ENCODE measurements around the gene CYP26A1.

Gene CYP26A1

GRCh38 chr10:93060887-93061593, 12.7 kb upstream of the CYP26A1 start:
- peaks cover 19 to 29% of the 10 kb centered on the region in 2 donors for H3K36me3 Mint-ChIP-seq
- H3K27me3 Mint-ChIP-seq: peaks cover 43 to 58% of the 10 kb centered on the region in 2 donors
- no peak for ATAC-seq (replicated peaks)
- peak overlapping the region; percentile 87 to 92 for H3K4me3 Mint-ChIP-seq
- no peaks in the 10 kb centered on the region for H3K9me3 Mint-ChIP-seq
- peaks cover 23 to 37% of the 10 kb centered on the region in 2 donors for H3K4me1 Mint-ChIP-seq
- H3K27ac Mint-ChIP-seq: peak overlapping the region; percentile 80
- DNase-seq: no peak

GRCh38 chr10:93061594-93062513, 11.8 kb upstream of the CYP26A1 start:
- Mint-ChIP-seq H3K4me1 (peaks cover 23 to 37% of the 10 kb centered on the region in 2 donors), H3K27me3 (peaks cover 50 to 64% of the 10 kb centered on the region in 2 donors), H3K27ac (peak overlapping the region; percentile 87), H3K36me3 (peaks cover 19 to 28% of the 10 kb centered on the region in 2 donors), H3K9me3 (no peaks in the 10 kb centered on the region), H3K4me3 (peak overlapping the region; percentile 87 to 92)
- ATAC-seq (replicated peaks) (peak; percentile 65 to 73), DNase-seq (no peak)

- peaks cover 17 to 24% of the 10 kb centered on the region in 2 donors for H3K36me3 Mint-ChIP-seq
- peak overlapping the region; percentile 87 to 92 for H3K4me3 Mint-ChIP-seq
- ATAC-seq (replicated peaks): peak; percentile 80 to 83
- H3K9me3 Mint-ChIP-seq: no peaks in the 10 kb centered on the region
- H3K27ac Mint-ChIP-seq: peak overlapping the region; percentile 87
- no peak for DNase-seq
- H3K4me1 Mint-ChIP-seq: peaks cover 23 to 37% of the 10 kb centered on the region in 2 donors
- H3K27me3 Mint-ChIP-seq: peaks cover 58 to 72% of the 10 kb centered on the region in 2 donors
These were observed 11.1 kb upstream of the CYP26A1 start for GRCh38 chr10:93062514-93063143.

GRCh38 chr10:93063144-93063976, 10.3 kb upstream of the CYP26A1 start:
- Mint-ChIP-seq H3K27ac (no peak overlapping the region), H3K4me1 (peaks cover 24 to 41% of the 10 kb centered on the region in 2 donors), H3K27me3 (peaks cover 61 to 79% of the 10 kb centered on the region in 2 donors), H3K4me3 (peak overlapping the region in 1 of 2 donors; percentile 92), H3K9me3 (no peaks in the 10 kb centered on the region), H3K36me3 (peaks cover 13 to 19% of the 10 kb centered on the region in 2 donors)
- DNase-seq (no peak), ATAC-seq (replicated peaks) (no peak)

- H3K4me3 Mint-ChIP-seq: no peak overlapping the region
These were observed 9.6 kb upstream of the CYP26A1 start for GRCh38 chr10:93063977-93064660.

GRCh38 chr10:93064874-93065660, 8.6 kb upstream of the CYP26A1 start:
- Mint-ChIP-seq H3K9me3 (no peaks in the 10 kb centered on the region), H3K27me3 (peaks cover 70 to 89% of the 10 kb centered on the region in 2 donors)

More at GRCh38 chr10:93063977-93064660, 9.6 kb upstream of the CYP26A1 start:
- Mint-ChIP-seq H3K27me3 (peaks cover 69 to 87% of the 10 kb centered on the region in 2 donors), H3K27ac (no peak overlapping the region), H3K9me3 (no peaks in the 10 kb centered on the region), H3K36me3 (peaks cover 11 to 15% of the 10 kb centered on the region in 2 donors), H3K4me1 (peaks cover 29 to 48% of the 10 kb centered on the region in 2 donors)
- ATAC-seq (replicated peaks) (no peak), DNase-seq (no peak)

GRCh38 chr10:93065675-93066543, 7.8 kb upstream of the CYP26A1 start:
- ATAC-seq (replicated peaks) (no peak), DNase-seq (no peak)
- Mint-ChIP-seq H3K36me3 (peaks cover 4% of the 10 kb centered on the region in 2 donors), H3K4me3 (peak overlapping the region in 1 of 2 donors; percentile 41), H3K27ac (peak overlapping the region; percentile 68), H3K27me3 (peaks cover 77 to 89% of the 10 kb centered on the region in 2 donors), H3K9me3 (no peaks in the 10 kb centered on the region), H3K4me1 (peaks cover 23 to 44% of the 10 kb centered on the region in 2 donors)

More at GRCh38 chr10:93064874-93065660, 8.6 kb upstream of the CYP26A1 start:
- H3K36me3 Mint-ChIP-seq: peaks cover 5 to 6% of the 10 kb centered on the region in 2 donors
- ATAC-seq (replicated peaks) (no peak), DNase-seq (no peak)
- peaks cover 25 to 44% of the 10 kb centered on the region in 2 donors for H3K4me1 Mint-ChIP-seq
- no peak overlapping the region for H3K4me3 Mint-ChIP-seq
- peak overlapping the region; percentile 68 for H3K27ac Mint-ChIP-seq

GRCh38 chr10:93066544-93066913, 7.2 kb upstream of the CYP26A1 start:
- Mint-ChIP-seq H3K36me3 (peaks cover under 1 to 2% of the 10 kb centered on the region in 2 donors), H3K9me3 (no peaks in the 10 kb centered on the region), H3K4me3 (peak overlapping the region; percentile 1 to 41), H3K4me1 (peaks cover 24 to 44% of the 10 kb centered on the region in 2 donors), H3K27ac (peak overlapping the region; percentile 49), H3K27me3 (peaks cover 80 to 89% of the 10 kb centered on the region in 2 donors)
- DNase-seq (no peak), ATAC-seq (replicated peaks) (no peak)

- DNase-seq (no peak), ATAC-seq (replicated peaks) (no peak)
- H3K36me3 Mint-ChIP-seq: no peaks in the 10 kb centered on the region
- peak overlapping the region; percentile 82 for H3K27ac Mint-ChIP-seq
- peaks cover 80 to 89% of the 10 kb centered on the region in 2 donors for H3K27me3 Mint-ChIP-seq
- H3K9me3 Mint-ChIP-seq: no peaks in the 10 kb centered on the region
- peaks cover 23 to 44% of the 10 kb centered on the region in 2 donors for H3K4me1 Mint-ChIP-seq
- H3K4me3 Mint-ChIP-seq: no peak overlapping the region
These were observed 6.0 kb upstream of the CYP26A1 start for GRCh38 chr10:93067443-93068365.

GRCh38 chr10:93068411-93069244, 5.1 kb upstream of the CYP26A1 start:
- no peaks in the 10 kb centered on the region for H3K9me3 Mint-ChIP-seq

More at GRCh38 chr10:93068411-93069244, 5.1 kb upstream of the CYP26A1 start:
- peak overlapping the region; percentile 62 for H3K27ac Mint-ChIP-seq
- H3K36me3 Mint-ChIP-seq: no peaks in the 10 kb centered on the region
- peaks cover 27 to 49% of the 10 kb centered on the region in 2 donors for H3K4me1 Mint-ChIP-seq
- ATAC-seq (replicated peaks) (no peak), DNase-seq (no peak)
- H3K4me3 Mint-ChIP-seq: peak overlapping the region; percentile 7 to 46
- peaks cover 77 to 91% of the 10 kb centered on the region in 2 donors for H3K27me3 Mint-ChIP-seq
